DND-41 (cell line): ENCODE measurements around the gene ZNF844.

Experiments used
- ATAC-seq: fragments of 200-7000 bp; cut with Tn5 transposase; 3 replicates; pipeline ENCODE4 v1.9.1; 2021; ENCODE audit warnings: low read depth; ENCODE audit not compliant: insufficient read depth
- DNase-seq: peaks from one replicate; pipeline ENCODE4 v3.0.0-alpha.2; 2020
- H2AFZ ChIP-seq: 2 replicates; pipeline ENCODE4 v1.6.0; 2012; ENCODE audit warnings: low read depth, low read length
- H3K27ac ChIP-seq: 2 replicates; pipeline ENCODE4 v1.5.1; 2012; ENCODE audit warnings: low read length, inconsistent platforms
- H3K27me3 ChIP-seq: fragments of 200-600 bp; sonication (generic); 2 replicates; pipeline ENCODE4 v1.6.0; 2012; ENCODE audit warnings: low read length, mild to moderate bottlenecking, inconsistent platforms; ENCODE audit not compliant: insufficient read depth, poor library complexity
- H3K36me3 ChIP-seq: 2 replicates; pipeline ENCODE4 v1.5.1; 2012; ENCODE audit warnings: low read length, inconsistent platforms; ENCODE audit not compliant: insufficient read depth
- H3K4me1 ChIP-seq: 2 replicates; pipeline ENCODE4 v1.5.1; 2012; ENCODE audit warnings: mild to moderate bottlenecking, low read length; ENCODE audit not compliant: insufficient read depth
- H3K4me2 ChIP-seq: 2 replicates; pipeline ENCODE4 v1.6.0; 2012; ENCODE audit warnings: mild to moderate bottlenecking, moderate library complexity, low read length, inconsistent platforms; ENCODE audit not compliant: insufficient read depth
- H3K4me3 ChIP-seq, 2 experiments: fragments of 200-600 bp in 1 of 2; shearing (Covaris generic) in 1 of 2; 2 replicates each; pipeline ENCODE4 v1.5.1; 2012 to 2016; ENCODE audit warnings: inconsistent platforms in 2 of 2, low read length in 2 of 2, mild to moderate bottlenecking in 2 of 2, low read depth in 1 of 2, moderate library complexity in 1 of 2
- H3K79me2 ChIP-seq: 2 replicates; pipeline ENCODE4 v1.6.0; 2012; ENCODE audit warnings: low read length, inconsistent platforms; ENCODE audit not compliant: insufficient read depth
- H3K9ac ChIP-seq: 2 replicates; pipeline ENCODE4 v1.6.0; 2012; ENCODE audit warnings: low read depth, mild to moderate bottlenecking, inconsistent platforms, low read length, moderate library complexity
- H3K9me3 ChIP-seq: 2 replicates; pipeline ENCODE4 v1.5.1; 2012; ENCODE audit warnings: low read length, moderate library complexity, mild to moderate bottlenecking, inconsistent platforms; ENCODE audit not compliant: insufficient read depth, severe bottlenecking
- H4K20me1 ChIP-seq: 2 replicates; pipeline ENCODE4 v1.6.0; 2012; ENCODE audit warnings: low read length; ENCODE audit not compliant: insufficient read depth
- EZH2 ChIP-seq: IDR thresholded peaks from 3 replicates; pipeline ENCODE4 v1.6.1; 2012; ENCODE audit warnings: borderline replicate concordance, low read depth, mild to moderate bottlenecking, moderate library complexity, low read length, inconsistent platforms; ENCODE audit not compliant: severe bottlenecking
- TF ChIP-seq, protein P1 (sequence below): IDR thresholded peaks from 2 replicates; pipeline ENCODE4 v1.5.1; 2012; ENCODE audit warnings: borderline replicate concordance, low read length, moderate library complexity, mild to moderate bottlenecking; ENCODE audit not compliant: poor library complexity, severe bottlenecking; ENCODE audit errors: extremely low read depth

Gene ZNF844

GRCh38 chr19:12112701-12113100, 48.2 kb downstream of the ZNF844 start:
- Histone ChIP-seq H3K9me3 (no peaks in the 10 kb centered on the region), H2AFZ (no peak overlapping the region), H4K20me1 (peaks cover 6% of the 10 kb centered on the region; the same call in 1 of the 2 replicates), H3K4me2 (no peak overlapping the region), H3K79me2 (peaks cover 26% of the 10 kb centered on the region), H3K4me3 (no peak overlapping the region), H3K4me1 (no peaks in the 10 kb centered on the region), H3K9ac (no peak overlapping the region), H3K27me3 (no peaks in the 10 kb centered on the region), H3K27ac (no peak overlapping the region), H3K36me3 (peaks cover 73% of the 10 kb centered on the region)
- ATAC-seq = no peak
- no peak for DNase-seq
- TF ChIP-seq, protein P1, sequence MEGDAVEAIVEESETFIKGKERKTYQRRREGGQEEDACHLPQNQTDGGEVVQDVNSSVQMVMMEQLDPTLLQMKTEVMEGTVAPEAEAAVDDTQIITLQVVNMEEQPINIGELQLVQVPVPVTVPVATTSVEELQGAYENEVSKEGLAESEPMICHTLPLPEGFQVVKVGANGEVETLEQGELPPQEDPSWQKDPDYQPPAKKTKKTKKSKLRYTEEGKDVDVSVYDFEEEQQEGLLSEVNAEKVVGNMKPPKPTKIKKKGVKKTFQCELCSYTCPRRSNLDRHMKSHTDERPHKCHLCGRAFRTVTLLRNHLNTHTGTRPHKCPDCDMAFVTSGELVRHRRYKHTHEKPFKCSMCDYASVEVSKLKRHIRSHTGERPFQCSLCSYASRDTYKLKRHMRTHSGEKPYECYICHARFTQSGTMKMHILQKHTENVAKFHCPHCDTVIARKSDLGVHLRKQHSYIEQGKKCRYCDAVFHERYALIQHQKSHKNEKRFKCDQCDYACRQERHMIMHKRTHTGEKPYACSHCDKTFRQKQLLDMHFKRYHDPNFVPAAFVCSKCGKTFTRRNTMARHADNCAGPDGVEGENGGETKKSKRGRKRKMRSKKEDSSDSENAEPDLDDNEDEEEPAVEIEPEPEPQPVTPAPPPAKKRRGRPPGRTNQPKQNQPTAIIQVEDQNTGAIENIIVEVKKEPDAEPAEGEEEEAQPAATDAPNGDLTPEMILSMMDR = no peak
- no peak for TF ChIP-seq EZH2

DNA sequence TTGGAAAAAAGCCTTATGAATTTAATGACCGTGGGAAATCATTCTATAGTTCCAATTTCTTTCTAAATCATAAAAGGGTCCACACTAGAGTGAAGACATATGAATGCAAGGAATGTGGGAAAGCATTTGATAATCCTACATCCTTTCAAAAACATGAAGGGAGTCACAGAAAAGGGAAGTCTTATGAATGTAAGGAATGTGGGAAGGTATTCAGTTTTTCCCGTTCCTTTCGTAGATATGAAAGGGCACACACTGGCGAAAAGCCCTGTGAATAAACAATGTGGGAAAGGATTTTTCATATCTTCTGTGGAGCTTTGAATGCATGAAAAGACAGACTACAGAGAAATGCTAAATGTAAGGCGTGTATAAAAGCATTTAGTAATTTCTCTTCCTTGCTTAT, 48.6 kb downstream of the ZNF844 start:
- peaks cover 73% of the 10 kb centered on the region for H3K36me3 ChIP-seq
- no peak overlapping the region for H3K27ac ChIP-seq
- H3K4me2 ChIP-seq = no peak overlapping the region
- H3K4me3 ChIP-seq = no peak overlapping the region
- no peak overlapping the region for H2AFZ ChIP-seq
- ATAC-seq (no peak), DNase-seq (no peak)
- H3K4me1 ChIP-seq = no peaks in the 10 kb centered on the region
- H3K27me3 ChIP-seq = no peaks in the 10 kb centered on the region
- H3K79me2 ChIP-seq = peaks cover 23% of the 10 kb centered on the region
- TF ChIP-seq, protein P1 = no peak
- TF ChIP-seq EZH2 = no peak
- H3K9ac ChIP-seq = no peak overlapping the region
- H4K20me1 ChIP-seq = peaks cover 6% of the 10 kb centered on the region; the same call in 1 of the 2 replicates
- H3K9me3 ChIP-seq = no peaks in the 10 kb centered on the region

- Histone ChIP-seq H3K36me3 (peaks cover 38% of the 10 kb centered on the region), H3K4me1 (no peaks in the 10 kb centered on the region), H3K4me3 (no peak overlapping the region), H3K9ac (no peak overlapping the region), H3K27ac (no peak overlapping the region), H3K9me3 (no peaks in the 10 kb centered on the region), H3K4me2 (no peak overlapping the region), H4K20me1 (no peaks in the 10 kb centered on the region), H2AFZ (no peak overlapping the region), H3K27me3 (no peaks in the 10 kb centered on the region), H3K79me2 (no peaks in the 10 kb centered on the region)
- no peak for DNase-seq
- TF ChIP-seq, protein P1 = no peak
- TF ChIP-seq EZH2 = no peak
- no peak for ATAC-seq
Measured at GRCh38 chr19:12117201-12117970, 52.9 kb downstream of the ZNF844 start.

GRCh38 chr19:12126707-12127106, 62.2 kb downstream of the ZNF844 start:
- H3K27ac ChIP-seq = no peak overlapping the region
- TF ChIP-seq, protein P1 = peak; percentile 75
- TF ChIP-seq EZH2 = no peak
- no peak overlapping the region for H2AFZ ChIP-seq
- H3K27me3 ChIP-seq = no peaks in the 10 kb centered on the region
- H3K9ac ChIP-seq = no peak overlapping the region
- H3K9me3 ChIP-seq = no peaks in the 10 kb centered on the region
- peaks cover 4% of the 10 kb centered on the region; the same call in 1 of the 2 replicates for H3K36me3 ChIP-seq
- no peak overlapping the region for H3K4me3 ChIP-seq
- no peaks in the 10 kb centered on the region for H3K79me2 ChIP-seq
- ATAC-seq (peak; percentile 53; the same call in 2 of the 3 replicates), DNase-seq (peak; percentile 33)
- no peaks in the 10 kb centered on the region for H3K4me1 ChIP-seq
- H4K20me1 ChIP-seq = no peaks in the 10 kb centered on the region
- no peak overlapping the region for H3K4me2 ChIP-seq
